T-cell (primary cell): ENCODE results near the gene MAPK8IP3. TPM values are rescaled to one million over a fixed set of nuclear protein-coding genes. Genes with fewer than 3 reads are reported as not detected.

Experiments used
- ATAC-seq, 4 experiments: fragments of 200-7000 bp in 3 of 4; fragments of 150-1000 bp in 1 of 4; cut with Tn5 transposase; replicated peaks in 1 of 4; 1 replicate in 3 of 4; 2 replicates in 1 of 4; pipeline ENCODE4 v1.10.0; 2021; ENCODE audit warnings: moderate library complexity in 3 of 4, mild to moderate bottlenecking in 2 of 4, moderate number of reproducible peaks in 1 of 4
- CTCF ChIA-PET, 2 donors: fragments of 300-600 bp; sonication (Branson Sonifier 250); formaldehyde crosslinking; loops; one replicate each; lab custom pipeline; 2022; ENCODE audit warnings: antibody characterized with exemption in 2 of 2; lab: Charles Lee
- POLR2A ChIA-PET, 2 donors: fragments of 300-600 bp; sonication (Branson Sonifier 250); formaldehyde crosslinking; loops; one replicate each; lab custom pipeline; 2022; ENCODE audit warnings: antibody characterized with exemption in 2 of 2; lab: Charles Lee
- DNase-seq, 35 experiments: peaks; one replicate each; pipeline versions ENCODE4 v3.0.0 to v3.0.0-alpha.2; 2013 to 2023
- H3K27ac ChIP-seq: one replicate; pipeline ENCODE4 v1.5.1; 2013; ENCODE audit warnings: low read length
- H3K27me3 ChIP-seq, 2 experiments: replicated peaks in 1 of 2; 1 replicate in 1 of 2; 2 replicates in 1 of 2; pipeline versions ENCODE4 v1.6.1 to v1.7.0; 2013; ENCODE audit warnings: low read length in 1 of 2, mixed read lengths in 1 of 2; ENCODE audit not compliant: control insufficient read depth in 2 of 2, insufficient read depth in 2 of 2; ENCODE audit errors: extremely low read depth in 1 of 2
- H3K36me3 ChIP-seq, 2 donors: 1 replicate in 1 of 2; 2 replicates in 1 of 2; pipeline versions ENCODE4 v1.6.1 to v1.7.0; 2013; ENCODE audit warnings: low read length in 1 of 2; ENCODE audit not compliant: control insufficient read depth in 2 of 2, insufficient read depth in 1 of 2; ENCODE audit errors: extremely low read depth in 1 of 2
- H3K4me1 ChIP-seq, 2 experiments: 1 replicate in 1 of 2; 2 replicates in 1 of 2; pipeline versions ENCODE4 v1.6.1 to v1.7.0; 2013; ENCODE audit warnings: low read length in 2 of 2, mixed read lengths in 1 of 2; ENCODE audit not compliant: insufficient read depth in 2 of 2, control insufficient read depth in 1 of 2; ENCODE audit errors: extremely low read depth in 1 of 2
- H3K4me3 ChIP-seq, 2 donors: 1 replicate in 1 of 2; 2 replicates in 1 of 2; pipeline versions ENCODE4 v1.5.1 to v1.7.0; 2013; ENCODE audit warnings: mild to moderate bottlenecking in 2 of 2, low read length in 1 of 2, moderate library complexity in 1 of 2; ENCODE audit not compliant: control insufficient read depth in 1 of 2; ENCODE audit errors: extremely low read depth in 1 of 2
- H3K9me3 ChIP-seq: 2 replicates; pipeline ENCODE4 v1.7.0; 2013
- H3K27ac Mint-ChIP-seq, 2 donors: one replicate each; pipeline ENCODE4 v1.8.0; 2020 to 2021; ENCODE audit warnings: mild to moderate bottlenecking in 2 of 2, mixed read lengths in 2 of 2
- H3K27me3 Mint-ChIP-seq, 2 donors: one replicate each; pipeline ENCODE4 v1.8.0; 2021 to 2022; ENCODE audit warnings: mixed read lengths in 2 of 2
- H3K36me3 Mint-ChIP-seq: one replicate; pipeline ENCODE4 v1.8.0; 2021; ENCODE audit warnings: mixed read lengths
- H3K4me1 Mint-ChIP-seq, 3 donors: one replicate each; pipeline ENCODE4 v1.8.0; 2020 to 2022; ENCODE audit warnings: mixed read lengths in 3 of 3, mild to moderate bottlenecking in 1 of 3
- H3K4me3 Mint-ChIP-seq, 3 donors: one replicate each; pipeline ENCODE4 v1.8.0; 2020 to 2022; ENCODE audit warnings: mild to moderate bottlenecking in 3 of 3, mixed read lengths in 3 of 3, moderate library complexity in 3 of 3
- H3K9me3 Mint-ChIP-seq, 3 donors: one replicate each; pipeline ENCODE4 v1.8.0; 2020 to 2022; ENCODE audit warnings: mixed read lengths in 3 of 3
- WGBS: methylation state at CpG from one replicate; pipeline ENCODE4 v1.1.5; 2013; ENCODE audit warnings: missing lambda C conversion rate; ENCODE audit not compliant: insufficient coverage; 5-methylcytosine and 5-hydroxymethylcytosine counted together
- total RNA-seq, 35 experiments: library from RNA in 6 of 35; stranded (reverse) in 6 of 35; fragments of 120-200 nt in 1 of 35; gene quantifications; one replicate each; pipeline versions ENCODE4 v1.2.1 to v1.2.4 and lab custom pipeline; 2013 to 2026

Gene MAPK8IP3
- total RNA-seq, 5 donors from 2014 or later (not counting 1 experiment from before 2014, with no cell fraction given) = 216 to 309 (median 290) TPM

DNA sequence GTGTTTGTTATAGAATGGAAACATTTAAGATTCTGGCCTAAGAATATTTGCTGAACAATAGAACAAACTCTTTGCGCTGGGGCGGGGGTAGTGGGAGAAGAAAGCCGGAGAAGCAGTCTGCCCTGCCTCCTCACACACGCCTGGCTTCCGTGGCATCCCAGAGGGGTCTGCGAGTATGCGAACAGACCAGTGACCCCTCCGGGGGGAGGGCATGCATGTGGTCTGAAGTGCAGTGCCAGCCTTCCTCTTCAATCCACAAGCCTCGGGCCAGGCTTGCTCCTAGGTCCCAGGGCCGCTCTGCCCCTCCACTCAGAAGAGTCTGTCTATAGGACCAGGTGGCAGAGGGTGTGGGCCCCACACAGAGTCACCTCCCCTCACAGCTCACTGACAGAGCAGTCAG lies 101.6 kb downstream of the MAPK8IP3 start:
- Mint-ChIP-seq H3K9me3 (no peaks in the 10 kb centered on the region), H3K27ac (no peak overlapping the region), H3K4me3 (no peak overlapping the region), H3K27me3 (no peaks in the 10 kb centered on the region), H3K4me1 (peaks cover 0 to 3% (median 2%) of the 10 kb centered on the region in 3 donors), H3K36me3 (peaks cover 18% of the 10 kb centered on the region)
- Histone ChIP-seq H3K27ac (no peak overlapping the region), H3K27me3 (no peaks in the 10 kb centered on the region), H3K36me3 (peaks cover 22 to 34% of the 10 kb centered on the region in 2 donors), H3K4me3 (no peak overlapping the region), H3K4me1 (no peaks in the 10 kb centered on the region), H3K9me3 (no peaks in the 10 kb centered on the region)
- ATAC-seq = no peak
- ChIA-PET POLR2A (no interaction called here), CTCF (no interaction called here)
- DNase-seq = no peak
- WGBS = 97% methylated on average over 6 of the region's 10 CpGs

GRCh38 chr16:1808691-1809090 lies 102.7 kb downstream of the MAPK8IP3 start:
- Mint-ChIP-seq H3K27ac (no peak overlapping the region), H3K4me1 (peaks cover 7 to 10% (median 9%) of the 10 kb centered on the region in 3 donors), H3K4me3 (no peak overlapping the region), H3K36me3 (peaks cover 24% of the 10 kb centered on the region), H3K9me3 (no peaks in the 10 kb centered on the region), H3K27me3 (no peaks in the 10 kb centered on the region)
- ATAC-seq (no peak), DNase-seq (no peak)
- H3K4me1 ChIP-seq = no peaks in the 10 kb centered on the region
- POLR2A ChIA-PET = no interaction called here
- no peaks in the 10 kb centered on the region for H3K9me3 ChIP-seq
- CTCF ChIA-PET = no interaction called here
- peaks cover 22 to 42% of the 10 kb centered on the region in 2 donors for H3K36me3 ChIP-seq
- no peaks in the 10 kb centered on the region for H3K27me3 ChIP-seq
- WGBS = 87% methylated on average over 16 of the region's 18 CpGs
- no peak overlapping the region for H3K4me3 ChIP-seq
- H3K27ac ChIP-seq = no peak overlapping the region

GRCh38 chr16:1809281-1809801 lies 103.3 kb downstream of the MAPK8IP3 start:
- Histone ChIP-seq H3K27ac (no peak overlapping the region), H3K36me3 (peaks cover 22 to 46% of the 10 kb centered on the region in 2 donors), H3K4me3 (no peak overlapping the region), H3K9me3 (no peaks in the 10 kb centered on the region), H3K4me1 (no peaks in the 10 kb centered on the region), H3K27me3 (no peaks in the 10 kb centered on the region)
- Mint-ChIP-seq H3K27me3 (no peaks in the 10 kb centered on the region), H3K36me3 (peaks cover 26% of the 10 kb centered on the region), H3K4me1 (peaks cover 7 to 10% (median 9%) of the 10 kb centered on the region in 3 donors), H3K9me3 (no peaks in the 10 kb centered on the region), H3K4me3 (no peak overlapping the region), H3K27ac (no peak overlapping the region)
- no peak for ATAC-seq
- 96% methylated on average over 17 of the region's 28 CpGs for WGBS
- CTCF ChIA-PET = no interaction called here
- POLR2A ChIA-PET = no interaction called here
- DNase-seq = no peak

GRCh38 chr16:1810106-1810505 lies 104.1 kb downstream of the MAPK8IP3 start:
- ChIA-PET POLR2A (interaction anchor here in 1 of 2 donors (0.8 kb wide), 1 partner anchor 420 kb away, joined by 9 read pairs; no protein-coding TSS in a partner anchor), CTCF (no interaction called here)
- DNase-seq (no peak), ATAC-seq (no peak)
- no peak overlapping the region for H3K4me3 ChIP-seq
- H3K4me1 Mint-ChIP-seq = peaks cover 7 to 10% (median 9%) of the 10 kb centered on the region in 3 donors
- H3K27ac Mint-ChIP-seq = no peak overlapping the region
- 97% methylated on average over 11 of the region's 16 CpGs for WGBS
- no peaks in the 10 kb centered on the region for H3K27me3 ChIP-seq
- H3K36me3 ChIP-seq = peaks cover 22 to 46% of the 10 kb centered on the region in 2 donors
- H3K9me3 Mint-ChIP-seq = no peaks in the 10 kb centered on the region
- no peak overlapping the region for H3K27ac ChIP-seq
- H3K27me3 Mint-ChIP-seq = no peaks in the 10 kb centered on the region
- H3K4me3 Mint-ChIP-seq = no peak overlapping the region
- H3K36me3 Mint-ChIP-seq = peaks cover 30% of the 10 kb centered on the region
- H3K9me3 ChIP-seq = no peaks in the 10 kb centered on the region
- H3K4me1 ChIP-seq = no peaks in the 10 kb centered on the region

DNA sequence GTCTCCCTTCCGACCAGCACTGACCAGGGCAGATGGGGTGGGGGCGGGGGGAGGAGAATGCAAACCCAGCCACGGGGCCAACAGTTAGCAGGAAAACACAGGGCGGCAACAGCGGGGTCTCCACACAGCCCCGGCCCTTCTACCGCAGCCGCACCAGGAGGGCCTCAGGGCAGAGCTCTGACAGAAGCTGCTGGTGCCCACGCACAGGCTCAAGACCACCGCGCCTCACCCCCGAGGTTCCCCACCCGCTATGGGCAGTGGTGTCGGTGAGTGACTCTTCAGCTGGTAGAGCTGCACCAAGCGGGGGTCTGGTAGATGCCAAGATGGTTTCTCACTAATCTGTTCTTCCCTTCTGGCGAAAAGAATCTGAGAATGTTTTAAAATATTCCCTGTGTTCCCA lies 104.5 kb downstream of the MAPK8IP3 start:
- Histone ChIP-seq H3K36me3 (peaks cover 26 to 50% of the 10 kb centered on the region in 2 donors), H3K4me1 (no peaks in the 10 kb centered on the region), H3K27ac (no peak overlapping the region), H3K27me3 (no peaks in the 10 kb centered on the region), H3K4me3 (no peak overlapping the region), H3K9me3 (no peaks in the 10 kb centered on the region)
- Mint-ChIP-seq H3K36me3 (peaks cover 33% of the 10 kb centered on the region), H3K4me3 (no peak overlapping the region), H3K4me1 (peaks cover 7 to 11% (median 10%) of the 10 kb centered on the region in 3 donors), H3K9me3 (no peaks in the 10 kb centered on the region), H3K27ac (no peak overlapping the region), H3K27me3 (no peaks in the 10 kb centered on the region)
- ATAC-seq = no peak
- ChIA-PET POLR2A (interaction anchor here in 1 of 2 donors (0.8 kb wide), 1 partner anchor 421 kb away, joined by 9 read pairs; no protein-coding TSS in a partner anchor), CTCF (interaction anchor here in 1 of 2 donors (1.0 kb wide), 1 partner anchor 28 kb away, joined by 3 read pairs; the partner anchor contains the start of genes NUBP2 and SPSB3)
- 100% methylated on average over 15 of the region's 16 CpGs for WGBS
- no peak for DNase-seq

GRCh38 chr16:1812732-1813163 lies 106.8 kb downstream of the MAPK8IP3 start:
- no peak overlapping the region for H3K4me3 ChIP-seq
- Mint-ChIP-seq H3K9me3 (no peaks in the 10 kb centered on the region), H3K27ac (no peak overlapping the region), H3K4me3 (no peak overlapping the region), H3K27me3 (no peaks in the 10 kb centered on the region), H3K36me3 (peaks cover 21% of the 10 kb centered on the region), H3K4me1 (peaks cover 7 to 11% (median 10%) of the 10 kb centered on the region in 3 donors)
- H3K27me3 ChIP-seq = no peaks in the 10 kb centered on the region
- ChIA-PET POLR2A (no interaction called here), CTCF (no interaction called here)
- H3K4me1 ChIP-seq = no peaks in the 10 kb centered on the region
- 14% methylated on average over 10 of the region's 17 CpGs for WGBS
- ATAC-seq = peak; percentile 78 to 98 (median 88)
- peak in 32 of 35 experiments; percentile 10 to 60 (median 39) for DNase-seq
- no peaks in the 10 kb centered on the region for H3K9me3 ChIP-seq
- no peak overlapping the region for H3K27ac ChIP-seq
- peaks cover 28 to 62% of the 10 kb centered on the region in 2 donors for H3K36me3 ChIP-seq
